ENCODE data around the gene JCHAIN.
A peak's percentile ranks its signal among the peaks of the same experiment; 100 is the strongest.
"Not testable (repeated sequence)": the region's sequence is repeated elsewhere in the genome, so short reads cannot be mapped to it uniquely, and the experiment has no call there.

The JCHAIN gene

GRCh38 chr4:70654605-70655011 lies 11.7 kb downstream of the JCHAIN start:
- POLR2A ChIA-PET = no interaction called here
- H3K27me3 ChIP-seq (replicated peaks in 2 of 5; ENCODE audit: control insufficient read depth in 4 of 5, insufficient read depth in 5 of 5, low read length in 4 of 5) = no peaks in the 10 kb centered on the region
- DNase-seq = peak; percentile 21 to 81 (median 69)
- WGBS (ENCODE audit: insufficient coverage) = 42% methylated on average over 2 of the region's 5 CpGs
- CTCF ChIA-PET = interaction anchor here (0.7 to 1.4 kb wide), 5 partner anchors 17 to 350 kb away, joined by 3 to 4 read pairs (median 3); no protein-coding TSS in a partner anchor
- H3K27ac ChIP-seq (ENCODE audit: insufficient read depth in 1 of 2, low read depth in 1 of 2, low read length in 2 of 2, poor library complexity in 1 of 2, severe bottlenecking in 2 of 2) = no peak overlapping the region
- no peaks in the 10 kb centered on the region for H3K9me3 ChIP-seq (ENCODE audit: control extremely low read depth in 1 of 5, control insufficient read depth in 4 of 5, insufficient read depth in 2 of 5, low read depth in 1 of 5, low read length in 4 of 5)
- no peak overlapping the region for H3K4me3 ChIP-seq (ENCODE audit: control insufficient read depth in 1 of 7, extremely low read depth in 1 of 7, insufficient read depth in 4 of 7, low read depth in 2 of 7, low read length in 6 of 7)
- peaks cover 0 to 8% (median 1%) of the 10 kb centered on the region in 4 experiments for H3K4me1 ChIP-seq (ENCODE audit: control extremely low read depth in 1 of 4, control insufficient read depth in 4 of 4, insufficient read depth in 4 of 4, low read length in 3 of 4)
- peaks cover 0 to 4% (median 0%) of the 10 kb centered on the region in 4 experiments for H3K36me3 ChIP-seq (ENCODE audit: control insufficient read depth in 4 of 4, insufficient read depth in 4 of 4, low read length in 3 of 4)

GRCh38 chr4:70651864-70652506 lies 14.3 kb downstream of the JCHAIN start:
- no CpG with 5 or more reads among the region's 4 CpGs for WGBS (ENCODE audit: insufficient coverage)
- ChIA-PET POLR2A (no interaction called here), CTCF (interaction anchor here (0.7 to 1.7 kb wide), 20 partner anchors 9 to 1060 kb away, joined by 3 to 7 read pairs (median 3); partner anchors contain the start of genes RUFY3 and UTP3)
- Histone ChIP-seq H3K4me3 (ENCODE audit: control insufficient read depth in 1 of 7, extremely low read depth in 1 of 7, insufficient read depth in 4 of 7, low read depth in 2 of 7, low read length in 6 of 7) (peak overlapping the region in 1 of 7 experiments; percentile 57), H3K4me1 (ENCODE audit: control extremely low read depth in 1 of 4, control insufficient read depth in 4 of 4, insufficient read depth in 4 of 4, low read length in 3 of 4) (peaks cover 0 to 3% (median 0%) of the 10 kb centered on the region in 4 experiments), H3K27ac (ENCODE audit: insufficient read depth in 1 of 2, low read depth in 1 of 2, low read length in 2 of 2, poor library complexity in 1 of 2, severe bottlenecking in 2 of 2) (no peak overlapping the region), H3K27me3 (replicated peaks in 2 of 5; ENCODE audit: control insufficient read depth in 4 of 5, insufficient read depth in 5 of 5, low read length in 4 of 5) (no peaks in the 10 kb centered on the region), H3K36me3 (ENCODE audit: control insufficient read depth in 4 of 4, insufficient read depth in 4 of 4, low read length in 3 of 4) (peaks cover 0 to 4% (median 0%) of the 10 kb centered on the region in 4 experiments), H3K9me3 (ENCODE audit: control extremely low read depth in 1 of 5, control insufficient read depth in 4 of 5, insufficient read depth in 2 of 5, low read depth in 1 of 5, low read length in 4 of 5) (no peaks in the 10 kb centered on the region)
- DNase-seq = peak; percentile 42 to 45 (median 44)

DNA sequence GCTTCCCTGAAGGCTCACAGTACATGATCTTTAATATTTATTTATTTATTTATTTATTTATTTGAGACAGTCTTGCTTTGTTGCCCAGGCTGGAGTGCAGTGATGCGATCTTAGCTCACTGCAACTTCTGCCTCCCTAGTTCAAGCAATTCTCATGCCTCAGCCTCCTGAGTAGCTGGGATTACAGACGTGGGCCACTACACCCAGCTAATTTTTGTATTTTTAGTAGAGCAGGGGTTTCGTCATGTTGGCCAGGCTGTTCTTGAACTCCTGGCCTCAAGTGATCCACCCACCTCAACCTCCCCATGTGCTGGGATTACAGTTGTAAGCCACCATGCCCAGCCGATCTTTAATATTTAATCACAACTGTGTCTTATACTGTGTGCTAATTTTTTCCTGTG lies 15.6 kb downstream of the JCHAIN start:
- H3K27me3 ChIP-seq (replicated peaks in 2 of 5; ENCODE audit: control insufficient read depth in 4 of 5, insufficient read depth in 5 of 5, low read length in 4 of 5); H3K9me3 ChIP-seq (ENCODE audit: control extremely low read depth in 1 of 5, control insufficient read depth in 4 of 5, insufficient read depth in 2 of 5, low read depth in 1 of 5, low read length in 4 of 5); H3K4me1 ChIP-seq (ENCODE audit: control extremely low read depth in 1 of 4, control insufficient read depth in 4 of 4, insufficient read depth in 4 of 4, low read length in 3 of 4); H3K36me3 ChIP-seq (ENCODE audit: control insufficient read depth in 4 of 4, insufficient read depth in 4 of 4, low read length in 3 of 4); POLR2A ChIA-PET; H3K27ac ChIP-seq (ENCODE audit: insufficient read depth in 1 of 2, low read depth in 1 of 2, low read length in 2 of 2, poor library complexity in 1 of 2, severe bottlenecking in 2 of 2); DNase-seq; H3K4me3 ChIP-seq (ENCODE audit: control insufficient read depth in 1 of 7, extremely low read depth in 1 of 7, insufficient read depth in 4 of 7, low read depth in 2 of 7, low read length in 6 of 7): not testable (repeated sequence)
- CTCF ChIA-PET = interaction anchor here (0.7 to 1.6 kb wide), 5 partner anchors 45 to 359 kb away, joined by 3 read pairs; no protein-coding TSS in a partner anchor
- WGBS (ENCODE audit: insufficient coverage) = no CpG with 5 or more reads among the region's 4 CpGs

GRCh38 chr4:70640192-70640591 lies 26.1 kb downstream of the JCHAIN start:
- POLR2A ChIA-PET = no interaction called here
- Histone ChIP-seq H3K27me3 (replicated peaks in 2 of 5; ENCODE audit: control insufficient read depth in 4 of 5, insufficient read depth in 5 of 5, low read length in 4 of 5) (no peaks in the 10 kb centered on the region), H3K27ac (ENCODE audit: insufficient read depth in 1 of 2, low read depth in 1 of 2, low read length in 2 of 2, poor library complexity in 1 of 2, severe bottlenecking in 2 of 2) (no peak overlapping the region), H3K36me3 (ENCODE audit: control insufficient read depth in 4 of 4, insufficient read depth in 4 of 4, low read length in 3 of 4) (no peaks in the 10 kb centered on the region), H3K9me3 (ENCODE audit: control extremely low read depth in 1 of 5, control insufficient read depth in 4 of 5, insufficient read depth in 2 of 5, low read depth in 1 of 5, low read length in 4 of 5) (no peaks in the 10 kb centered on the region), H3K4me1 (ENCODE audit: control extremely low read depth in 1 of 4, control insufficient read depth in 4 of 4, insufficient read depth in 4 of 4, low read length in 3 of 4) (no peaks in the 10 kb centered on the region), H3K4me3 (ENCODE audit: control insufficient read depth in 1 of 7, extremely low read depth in 1 of 7, insufficient read depth in 4 of 7, low read depth in 2 of 7, low read length in 6 of 7) (no peak overlapping the region)
- no peak for DNase-seq
- CTCF ChIA-PET = no interaction called here
- WGBS (ENCODE audit: insufficient coverage) = 88% methylated on average over 1 of the region's 2 CpGs

DNA sequence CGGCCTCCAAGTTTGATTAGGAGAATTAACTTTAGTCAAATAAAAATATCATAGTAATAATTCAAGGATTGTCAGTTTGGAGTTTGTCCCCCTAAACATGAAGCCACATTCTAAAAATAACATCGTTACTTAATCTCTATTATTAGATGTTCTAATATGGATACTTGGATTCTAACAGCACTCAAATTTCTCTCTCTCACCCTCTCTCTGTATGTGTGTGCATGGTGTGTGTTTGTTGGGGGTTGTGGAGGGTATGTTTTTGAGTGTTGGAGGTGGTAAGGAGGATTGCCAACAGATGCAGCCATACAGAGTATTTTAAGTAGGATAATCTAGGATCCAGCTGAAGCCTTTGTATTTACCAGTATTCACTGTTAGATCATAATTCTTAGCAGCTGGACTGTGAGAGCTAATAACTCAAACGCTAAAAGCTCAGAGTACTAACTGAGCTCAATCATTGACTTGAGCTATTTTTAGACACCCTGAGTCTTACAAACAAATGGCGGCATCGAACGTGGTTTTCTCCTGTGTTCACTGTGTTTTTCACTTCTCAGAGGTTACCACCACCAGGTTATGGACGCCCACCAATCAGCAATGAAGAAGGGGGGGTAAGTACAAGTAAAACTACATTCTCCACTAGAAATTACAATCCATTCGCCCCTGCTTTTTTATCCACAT lies 28.9 kb downstream of the JCHAIN start:
- 0% methylated on average over 1 of the region's 8 CpGs for whole genome bisulfite sequencing (ENCODE audit: insufficient coverage)
- DNase-seq = no peak
- ChIA-PET CTCF (interaction anchor here (0.9 to 1.1 kb wide), 2 partner anchors 9 to 11 kb away, joined by 3 read pairs; partner anchors contain the start of gene ENAM), POLR2A (no interaction called here)
- no peaks in the 10 kb centered on the region for H3K36me3 ChIP-seq (ENCODE audit: control insufficient read depth in 4 of 4, insufficient read depth in 4 of 4, low read length in 3 of 4)
- no peaks in the 10 kb centered on the region for H3K27me3 ChIP-seq (replicated peaks in 2 of 5; ENCODE audit: control insufficient read depth in 4 of 5, insufficient read depth in 5 of 5, low read length in 4 of 5)
- no peak overlapping the region for H3K27ac ChIP-seq (ENCODE audit: insufficient read depth in 1 of 2, low read depth in 1 of 2, low read length in 2 of 2, poor library complexity in 1 of 2, severe bottlenecking in 2 of 2)
- H3K4me1 ChIP-seq (ENCODE audit: control extremely low read depth in 1 of 4, control insufficient read depth in 4 of 4, insufficient read depth in 4 of 4, low read length in 3 of 4) = no peaks in the 10 kb centered on the region
- H3K9me3 ChIP-seq (ENCODE audit: control extremely low read depth in 1 of 5, control insufficient read depth in 4 of 5, insufficient read depth in 2 of 5, low read depth in 1 of 5, low read length in 4 of 5) = no peaks in the 10 kb centered on the region
- no peak overlapping the region for H3K4me3 ChIP-seq (ENCODE audit: control insufficient read depth in 1 of 7, extremely low read depth in 1 of 7, insufficient read depth in 4 of 7, low read depth in 2 of 7, low read length in 6 of 7)

- Histone ChIP-seq H3K4me1 (ENCODE audit: control extremely low read depth in 1 of 4, control insufficient read depth in 4 of 4, insufficient read depth in 4 of 4, low read length in 3 of 4) (no peaks in the 10 kb centered on the region), H3K27ac (ENCODE audit: insufficient read depth in 1 of 2, low read depth in 1 of 2, low read length in 2 of 2, poor library complexity in 1 of 2, severe bottlenecking in 2 of 2) (no peak overlapping the region), H3K27me3 (replicated peaks in 2 of 5; ENCODE audit: control insufficient read depth in 4 of 5, insufficient read depth in 5 of 5, low read length in 4 of 5) (no peaks in the 10 kb centered on the region), H3K4me3 (ENCODE audit: control insufficient read depth in 1 of 7, extremely low read depth in 1 of 7, insufficient read depth in 4 of 7, low read depth in 2 of 7, low read length in 6 of 7) (no peak overlapping the region), H3K9me3 (ENCODE audit: control extremely low read depth in 1 of 5, control insufficient read depth in 4 of 5, insufficient read depth in 2 of 5, low read depth in 1 of 5, low read length in 4 of 5) (no peaks in the 10 kb centered on the region), H3K36me3 (ENCODE audit: control insufficient read depth in 4 of 4, insufficient read depth in 4 of 4, low read length in 3 of 4) (no peaks in the 10 kb centered on the region)
- ChIA-PET POLR2A (no interaction called here), CTCF (interaction anchor here (1.3 kb wide), 1 partner anchor 21 kb away, joined by 3 read pairs; no protein-coding TSS in a partner anchor)
- DNase-seq = no peak
- WGBS (ENCODE audit: insufficient coverage) = 96% methylated on average over 3 of the region's 5 CpGs
These were observed 31.8 kb downstream of the JCHAIN start for GRCh38 chr4:70634482-70634881.

GRCh38 chr4:70632028-70632427 lies 34.3 kb downstream of the JCHAIN start:
- no peak overlapping the region for H3K27ac ChIP-seq (ENCODE audit: insufficient read depth in 1 of 2, low read depth in 1 of 2, low read length in 2 of 2, poor library complexity in 1 of 2, severe bottlenecking in 2 of 2)
- POLR2A ChIA-PET = no interaction called here
- no peaks in the 10 kb centered on the region for H3K9me3 ChIP-seq (ENCODE audit: control extremely low read depth in 1 of 5, control insufficient read depth in 4 of 5, insufficient read depth in 2 of 5, low read depth in 1 of 5, low read length in 4 of 5)
- no CpG with 5 or more reads among the region's 1 CpG for WGBS (ENCODE audit: insufficient coverage)
- H3K36me3 ChIP-seq (ENCODE audit: control insufficient read depth in 4 of 4, insufficient read depth in 4 of 4, low read length in 3 of 4) = no peaks in the 10 kb centered on the region
- H3K4me3 ChIP-seq (ENCODE audit: control insufficient read depth in 1 of 7, extremely low read depth in 1 of 7, insufficient read depth in 4 of 7, low read depth in 2 of 7, low read length in 6 of 7) = no peak overlapping the region
- no peaks in the 10 kb centered on the region for H3K27me3 ChIP-seq (replicated peaks in 2 of 5; ENCODE audit: control insufficient read depth in 4 of 5, insufficient read depth in 5 of 5, low read length in 4 of 5)
- DNase-seq = no peak
- CTCF ChIA-PET = no interaction called here
- H3K4me1 ChIP-seq (ENCODE audit: control extremely low read depth in 1 of 4, control insufficient read depth in 4 of 4, insufficient read depth in 4 of 4, low read length in 3 of 4) = no peaks in the 10 kb centered on the region

Measured in common myeloid progenitor, CD34-positive (primary cell).